IPS-20b (cell line): Measurements from ENCODE around the gene MCM9.
"Not testable (repeated sequence)": the region's sequence is repeated elsewhere in the genome, so short reads cannot be mapped to it uniquely, and the experiment has no call there.

Source experiments
- H3K27ac ChIP-seq: one replicate; pipeline ENCODE4 v1.5.1; 2013; ENCODE audit warnings: low read length
- H3K27me3 ChIP-seq: 2 replicates; pipeline ENCODE4 v1.6.1; 2013; ENCODE audit warnings: mild to moderate bottlenecking, low read length, inconsistent platforms; ENCODE audit not compliant: insufficient read depth
- H3K36me3 ChIP-seq: 2 replicates; pipeline ENCODE4 v1.6.1; 2013; ENCODE audit warnings: low read depth, mild to moderate bottlenecking, inconsistent platforms, low read length, moderate library complexity; ENCODE audit not compliant: insufficient read depth
- H3K4me1 ChIP-seq: 2 replicates; pipeline ENCODE4 v1.6.1; 2013; ENCODE audit warnings: mild to moderate bottlenecking, control low read depth, inconsistent platforms, low read length, moderate library complexity; ENCODE audit not compliant: insufficient read depth
- H3K4me3 ChIP-seq: 2 replicates; pipeline ENCODE4 v1.5.1; 2013; ENCODE audit warnings: mild to moderate bottlenecking, low read length, inconsistent platforms
- H3K9ac ChIP-seq: 2 replicates; pipeline ENCODE4 v1.6.1; 2013; ENCODE audit warnings: low read depth, mild to moderate bottlenecking, inconsistent platforms, low read length, moderate library complexity
- H3K9me3 ChIP-seq: 2 replicates; pipeline ENCODE4 v1.6.1; 2013; ENCODE audit warnings: mild to moderate bottlenecking, low read depth, low read length, inconsistent platforms; ENCODE audit not compliant: insufficient read depth

MCM9 gene

GRCh38 chr6:118872726-118873125 lies 62.2 kb downstream of the MCM9 start:
- no peaks in the 10 kb centered on the region for H3K36me3 ChIP-seq
- no peak overlapping the region for H3K9ac ChIP-seq
- H3K9me3 ChIP-seq = no peaks in the 10 kb centered on the region
- no peaks in the 10 kb centered on the region for H3K27me3 ChIP-seq
- no peak overlapping the region for H3K27ac ChIP-seq
- H3K4me1 ChIP-seq = no peaks in the 10 kb centered on the region
- no peak overlapping the region for H3K4me3 ChIP-seq

- Histone ChIP-seq H3K4me1 (no peaks in the 10 kb centered on the region), H3K4me3 (no peak overlapping the region), H3K27me3 (no peaks in the 10 kb centered on the region), H3K27ac (no peak overlapping the region), H3K36me3 (no peaks in the 10 kb centered on the region), H3K9me3 (no peaks in the 10 kb centered on the region), H3K9ac (no peak overlapping the region)
Measured at GRCh38 chr6:118872318-118872717, 62.6 kb downstream of the MCM9 start.

GRCh38 chr6:118871331-118871730 lies 63.6 kb downstream of the MCM9 start:
- no peak overlapping the region for H3K27ac ChIP-seq
- no peak overlapping the region for H3K4me3 ChIP-seq
- no peak overlapping the region for H3K9ac ChIP-seq
- no peaks in the 10 kb centered on the region for H3K4me1 ChIP-seq
- no peaks in the 10 kb centered on the region for H3K9me3 ChIP-seq
- H3K36me3 ChIP-seq = no peaks in the 10 kb centered on the region
- H3K27me3 ChIP-seq = no peaks in the 10 kb centered on the region

GRCh38 chr6:118869894-118870589 lies 64.9 kb downstream of the MCM9 start:
- H3K9me3 ChIP-seq = no peaks in the 10 kb centered on the region
- no peak overlapping the region for H3K4me3 ChIP-seq
- H3K9ac ChIP-seq = no peak overlapping the region
- H3K4me1 ChIP-seq = no peaks in the 10 kb centered on the region
- H3K27ac ChIP-seq = no peak overlapping the region
- H3K36me3 ChIP-seq = no peaks in the 10 kb centered on the region
- no peaks in the 10 kb centered on the region for H3K27me3 ChIP-seq

GRCh38 chr6:118869350-118869749 lies 65.6 kb downstream of the MCM9 start:
- Histone ChIP-seq H3K36me3 (no peaks in the 10 kb centered on the region), H3K27me3 (no peaks in the 10 kb centered on the region), H3K27ac (no peak overlapping the region), H3K4me3 (no peak overlapping the region), H3K4me1 (no peaks in the 10 kb centered on the region), H3K9ac (no peak overlapping the region), H3K9me3 (no peaks in the 10 kb centered on the region)

GRCh38 chr6:118868901-118869300 lies 66.1 kb downstream of the MCM9 start:
- H3K4me3 ChIP-seq, H3K36me3 ChIP-seq, H3K9me3 ChIP-seq, H3K27me3 ChIP-seq, H3K4me1 ChIP-seq, H3K27ac ChIP-seq, H3K9ac ChIP-seq: not testable (repeated sequence)

- Histone ChIP-seq H3K4me1 (no peaks in the 10 kb centered on the region), H3K4me3 (no peak overlapping the region), H3K36me3 (no peaks in the 10 kb centered on the region), H3K27me3 (no peaks in the 10 kb centered on the region), H3K9me3 (peaks cover 1% of the 10 kb centered on the region; the same call in 1 of the 2 replicates), H3K27ac (no peak overlapping the region), H3K9ac (no peak overlapping the region)
Measured at GRCh38 chr6:118867181-118867580, 67.8 kb downstream of the MCM9 start.

- no peak overlapping the region for H3K9ac ChIP-seq
- peaks cover 5% of the 10 kb centered on the region; the same call in 1 of the 2 replicates for H3K9me3 ChIP-seq
- H3K4me1 ChIP-seq = no peaks in the 10 kb centered on the region
- no peaks in the 10 kb centered on the region for H3K27me3 ChIP-seq
- no peak overlapping the region for H3K27ac ChIP-seq
- H3K4me3 ChIP-seq = no peak overlapping the region
- H3K36me3 ChIP-seq = no peaks in the 10 kb centered on the region
Measured at GRCh38 chr6:118865100-118865391, 69.9 kb downstream of the MCM9 start.

GRCh38 chr6:118864341-118865099 lies 70.4 kb downstream of the MCM9 start:
- peaks cover 5% of the 10 kb centered on the region; the same call in 1 of the 2 replicates for H3K9me3 ChIP-seq
- no peaks in the 10 kb centered on the region for H3K27me3 ChIP-seq
- no peak overlapping the region for H3K9ac ChIP-seq
- H3K27ac ChIP-seq = no peak overlapping the region
- no peak overlapping the region for H3K4me3 ChIP-seq
- H3K4me1 ChIP-seq = no peaks in the 10 kb centered on the region
- H3K36me3 ChIP-seq = no peaks in the 10 kb centered on the region

GRCh38 chr6:118862443-118862842 lies 72.5 kb downstream of the MCM9 start:
- H3K9ac ChIP-seq = no peak overlapping the region
- H3K4me1 ChIP-seq = no peaks in the 10 kb centered on the region
- H3K27ac ChIP-seq = no peak overlapping the region
- no peaks in the 10 kb centered on the region for H3K27me3 ChIP-seq
- H3K36me3 ChIP-seq = no peaks in the 10 kb centered on the region
- no peak overlapping the region for H3K4me3 ChIP-seq
- peaks cover 5% of the 10 kb centered on the region; the same call in 1 of the 2 replicates for H3K9me3 ChIP-seq

GRCh38 chr6:118860880-118861279 lies 74.1 kb downstream of the MCM9 start:
- H3K4me3 ChIP-seq = no peak overlapping the region

GRCh38 chr6:118860363-118860762 lies 74.6 kb downstream of the MCM9 start:
- H3K27ac ChIP-seq = no peak overlapping the region
- H3K9me3 ChIP-seq = peaks cover 5% of the 10 kb centered on the region; the same call in 1 of the 2 replicates
- H3K36me3 ChIP-seq = no peaks in the 10 kb centered on the region
- no peaks in the 10 kb centered on the region for H3K27me3 ChIP-seq
- H3K4me1 ChIP-seq = no peaks in the 10 kb centered on the region
- H3K4me3 ChIP-seq = no peak overlapping the region
- no peak overlapping the region for H3K9ac ChIP-seq

More at GRCh38 chr6:118860880-118861279, 74.1 kb downstream of the MCM9 start:
- Histone ChIP-seq H3K9ac (no peak overlapping the region), H3K4me1 (no peaks in the 10 kb centered on the region), H3K27ac (no peak overlapping the region), H3K9me3 (peaks cover 5% of the 10 kb centered on the region; the same call in 1 of the 2 replicates), H3K27me3 (no peaks in the 10 kb centered on the region), H3K36me3 (no peaks in the 10 kb centered on the region)
